Keratinocyte (primary cell): ENCODE results near the gene RAP1GAP. TPM values are rescaled to one million over a fixed set of nuclear protein-coding genes. Genes with fewer than 3 reads are reported as not detected.

Source experiments
- DNase-seq: peaks from one replicate; pipeline ENCODE4 v3.0.0-alpha.2; 2011; ENCODE audit warnings: low read depth, missing footprints, low spot score
- FAIRE-seq: peaks from 2 replicates; lab custom pipeline; 2011; peaks lifted over from hg19 to GRCh38; lab: Jason Lieb, UNC
- H2AFZ ChIP-seq: 2 replicates; pipeline ENCODE4 v1.6.0; 2012; ENCODE audit warnings: low read length, control low read depth, inconsistent platforms; ENCODE audit not compliant: control insufficient read depth
- H3K27ac ChIP-seq: 2 replicates; pipeline ENCODE4 v1.5.1; 2011; ENCODE audit warnings: low read length; ENCODE audit not compliant: control insufficient read depth, insufficient read depth
- H3K27me3 ChIP-seq: 3 replicates; pipeline ENCODE4 v1.6.0; 2011; ENCODE audit warnings: low read length; ENCODE audit not compliant: control insufficient read depth, insufficient read depth; ENCODE audit errors: extremely low read depth
- H3K36me3 ChIP-seq, 2 experiments: 2 replicates in 1 of 2; 3 replicates in 1 of 2; pipeline ENCODE4 v1.5.1; 2011; ENCODE audit warnings: low read length in 2 of 2, mild to moderate bottlenecking in 1 of 2; ENCODE audit not compliant: control insufficient read depth in 2 of 2, insufficient read depth in 2 of 2; ENCODE audit errors: extremely low read depth in 1 of 2
- H3K4me1 ChIP-seq: 3 replicates; pipeline ENCODE4 v1.5.1; 2011; ENCODE audit warnings: low read length; ENCODE audit not compliant: control insufficient read depth, insufficient read depth; ENCODE audit errors: extremely low read depth
- H3K4me2 ChIP-seq: 3 replicates; pipeline ENCODE4 v1.6.0; 2011; ENCODE audit warnings: low read depth, low read length; ENCODE audit not compliant: control insufficient read depth, insufficient read depth; ENCODE audit errors: extremely low read depth
- H3K4me3 ChIP-seq, 3 experiments: fragments of 200-600 bp in 1 of 3; sonication (generic) in 1 of 3; 2 replicates in 2 of 3; 3 replicates in 1 of 3; pipeline ENCODE4 v1.5.1; 2011 to 2016; ENCODE audit warnings: low read length in 3 of 3, mild to moderate bottlenecking in 3 of 3, control low read depth in 2 of 3, inconsistent platforms in 1 of 3, low read depth in 1 of 3, mixed read lengths in 1 of 3, mixed run types in 1 of 3, moderate library complexity in 1 of 3; ENCODE audit not compliant: control insufficient read depth in 2 of 3, insufficient read depth in 2 of 3; ENCODE audit errors: extremely low read depth in 1 of 3
- H3K79me2 ChIP-seq: 2 replicates; pipeline ENCODE4 v1.6.0; 2012; ENCODE audit warnings: low read length; ENCODE audit not compliant: control insufficient read depth, insufficient read depth
- H3K9ac ChIP-seq: 3 replicates; pipeline ENCODE4 v1.6.0; 2011; ENCODE audit warnings: low read length; ENCODE audit not compliant: control insufficient read depth, insufficient read depth; ENCODE audit errors: extremely low read depth
- H3K9me1 ChIP-seq: 3 replicates; pipeline ENCODE4 v1.6.0; 2011; ENCODE audit warnings: low read length; ENCODE audit not compliant: control insufficient read depth, insufficient read depth; ENCODE audit errors: extremely low read depth
- H3K9me3 ChIP-seq: 2 replicates; pipeline ENCODE4 v1.5.1; 2012; ENCODE audit warnings: low read depth, low read length; ENCODE audit not compliant: control insufficient read depth
- H4K20me1 ChIP-seq: 3 replicates; pipeline ENCODE4 v1.6.0; 2011; ENCODE audit warnings: low read length; ENCODE audit not compliant: control insufficient read depth, insufficient read depth; ENCODE audit errors: extremely low read depth
- CTCF ChIP-seq, 3 experiments: IDR thresholded peaks in 1 of 3; conservative IDR thresholded peaks in 1 of 3; optimal IDR thresholded peaks in 1 of 3; 2 replicates in 2 of 3; 3 replicates in 1 of 3; pipeline versions ENCODE3 to v1.5.1; 2011; ENCODE audit warnings: low read length in 3 of 3, mild to moderate bottlenecking in 3 of 3, moderate library complexity in 2 of 3, control low read depth in 1 of 3, inconsistent platforms in 1 of 3; ENCODE audit not compliant: insufficient read depth in 2 of 3; ENCODE audit errors: extremely low read depth in 1 of 3
- EZH2 ChIP-seq: IDR thresholded peaks from one replicate; pipeline ENCODE4 v1.6.1; 2012; ENCODE audit warnings: inconsistent platforms, mild to moderate bottlenecking, low read length, moderate library complexity
- dilution Hi-C: fragments of 300-500 bp; cut with MboI; formaldehyde crosslinking; loops from one replicate; pipeline ENCODE4 v1.7.0; 2020; ENCODE audit warnings: low sequenced_read_pairs; ENCODE audit not compliant: extremely low pct_ligation_motif_present
- polyA plus RNA-seq, 5 experiments: library from polyadenylated mRNA; depleted of rRNA in 3 of 5; stranded (reverse) in 3 of 5; stranded (forward) in 1 of 5; unstranded in 1 of 5; fragments of >200 nt; gene quantifications; 1 replicate in 1 of 5; 2 replicates in 3 of 5; 3 replicates in 1 of 5; pipeline versions ENCODE4 v1.2.1 to v1.2.3, GENCODE V29; 2011 to 2012; ENCODE audit warnings: missing spikeins in 2 of 5, low read depth in 1 of 5, low replicate concordance in 1 of 5

Gene RAP1GAP
- polyA plus RNA-seq, 1 donor (not counting 4 experiments of a cell fraction or from before 2014, with no cell fraction given) = 1.1 TPM

DNA sequence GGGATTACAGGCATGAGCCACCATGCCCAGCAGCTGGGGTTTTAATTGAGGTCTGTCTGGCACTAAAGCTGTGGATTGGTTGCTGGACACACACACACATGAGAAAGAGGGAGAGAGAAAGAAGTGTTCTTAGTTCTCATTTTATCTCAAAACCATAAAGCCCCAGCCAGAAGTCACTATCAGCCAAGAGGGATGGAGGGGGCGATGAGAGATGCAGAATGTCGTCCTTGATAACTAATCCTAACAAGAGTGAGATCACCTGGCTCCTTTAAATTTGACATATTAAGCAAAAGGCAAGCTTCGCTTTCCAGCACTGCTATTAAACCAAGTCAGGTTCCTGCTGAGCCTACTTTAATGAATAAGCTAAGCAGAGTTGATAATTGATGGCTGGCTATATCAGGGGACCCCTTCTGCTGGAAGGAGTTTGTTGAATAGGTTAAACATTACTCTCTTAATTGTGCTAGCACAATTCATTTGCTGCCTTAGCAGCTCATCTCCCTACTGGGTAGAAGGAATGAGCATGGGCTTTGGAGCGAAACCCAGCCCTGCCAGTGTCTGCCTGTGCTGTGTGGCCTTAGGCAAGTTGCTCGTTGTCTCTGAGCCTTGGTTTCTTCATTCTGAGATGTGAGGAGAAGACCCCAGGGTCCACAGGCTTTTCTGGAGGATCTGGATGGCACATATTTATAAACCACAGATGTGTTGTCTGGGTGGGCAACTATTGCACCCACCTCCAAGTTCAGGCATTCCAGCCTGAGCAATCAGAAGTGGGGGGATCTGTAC is 109.2 kb downstream of the RAP1GAP start:
- DNase-seq (no peak), FAIRE-seq (no peak)
- Histone ChIP-seq H3K9ac (no peak overlapping the region), H2AFZ (no peak overlapping the region), H3K4me3 (no peak overlapping the region), H3K4me1 (no peaks in the 10 kb centered on the region), H3K9me1 (no peaks in the 10 kb centered on the region), H3K27ac (no peak overlapping the region), H3K4me2 (no peak overlapping the region), H3K36me3 (no peaks in the 10 kb centered on the region), H3K9me3 (no peaks in the 10 kb centered on the region), H3K27me3 (no peaks in the 10 kb centered on the region), H3K79me2 (no peaks in the 10 kb centered on the region), H4K20me1 (no peaks in the 10 kb centered on the region)
- dilution Hi-C loops = no loop called here
- no peak for TF ChIP-seq EZH2
- no peak for TF ChIP-seq CTCF (optimal IDR thresholded peaks at IDR 0.05 in 1 of 3, IDR thresholded peaks at IDR 0.05 in 1 of 3, conservative IDR thresholded peaks at IDR 0.05 in 1 of 3; ENCODE audit: extremely low read depth in 1 of 3, insufficient read depth in 2 of 3, low read length in 3 of 3)

- no peaks in the 10 kb centered on the region for H4K20me1 ChIP-seq
- TF ChIP-seq EZH2 = no peak
- TF ChIP-seq CTCF (optimal IDR thresholded peaks at IDR 0.05 in 1 of 3, IDR thresholded peaks at IDR 0.05 in 1 of 3, conservative IDR thresholded peaks at IDR 0.05 in 1 of 3; ENCODE audit: extremely low read depth in 1 of 3, insufficient read depth in 2 of 3, low read length in 3 of 3) = no peak
- no peak overlapping the region for H3K4me3 ChIP-seq
- no peak overlapping the region for H3K4me2 ChIP-seq
- H3K4me1 ChIP-seq = no peaks in the 10 kb centered on the region
- no peaks in the 10 kb centered on the region for H3K9me1 ChIP-seq
- no peak overlapping the region for H2AFZ ChIP-seq
- H3K36me3 ChIP-seq = no peaks in the 10 kb centered on the region
- no peaks in the 10 kb centered on the region for H3K79me2 ChIP-seq
- DNase-seq = no peak
- no peaks in the 10 kb centered on the region for H3K9me3 ChIP-seq
- H3K9ac ChIP-seq = no peak overlapping the region
- dilution Hi-C loops = no loop called here
- peaks cover 12% of the 10 kb centered on the region for H3K27me3 ChIP-seq
- H3K27ac ChIP-seq = no peak overlapping the region
- no peak for FAIRE-seq
Observed at GRCh38 chr1:21553116-21553926, 115.8 kb downstream of the RAP1GAP start.
